Globus pallidus (tissue), 1 donor: ENCODE data around the gene TCOF1.
A peak's percentile ranks its signal among the peaks of the same experiment; 100 is the strongest.
"Not testable (repeated sequence)": the region's sequence is repeated elsewhere in the genome, so short reads cannot be mapped to it uniquely, and the experiment has no call there.

Experiments
- DNase-seq: peaks from one replicate; pipeline ENCODE4 v3.0.0-alpha.2; 2015; ENCODE audit warnings: low spot score

The TCOF1 gene

DNA sequence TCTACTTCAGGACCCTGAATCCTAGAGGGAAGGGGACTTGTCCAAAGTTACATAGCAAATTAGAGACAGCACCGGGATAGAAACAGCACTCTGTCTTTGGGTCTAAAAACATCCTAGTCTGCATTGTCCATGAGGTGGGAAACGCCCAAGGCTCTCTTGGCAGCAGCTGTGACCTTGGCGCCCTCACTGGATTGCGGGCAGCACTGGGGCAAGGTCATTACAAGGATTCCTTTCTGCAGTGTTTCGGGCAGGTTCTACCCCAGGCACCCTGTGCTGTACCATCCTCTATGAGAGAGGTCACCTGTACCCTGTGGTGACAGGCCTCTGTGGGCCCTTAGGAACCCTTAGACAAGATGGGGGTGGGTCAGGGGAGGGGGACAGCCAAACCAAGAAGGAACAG is 46.6 kb downstream of the TCOF1 start:
- no peak for DNase-seq

GRCh38 chr5:150404535-150404934 is 47.0 kb downstream of the TCOF1 start:
- DNase-seq, result no peak

GRCh38 chr5:150404941-150405816 is 47.7 kb downstream of the TCOF1 start:
- DNase-seq, result no peak

- DNase-seq, result no peak
These were observed 48.7 kb downstream of the TCOF1 start for GRCh38 chr5:150406103-150406722.

GRCh38 chr5:150406723-150407095 is 49.2 kb downstream of the TCOF1 start:
- no peak for DNase-seq

- DNase-seq, result no peak
These were observed 49.7 kb downstream of the TCOF1 start for GRCh38 chr5:150407096-150407720.

- no peak for DNase-seq
These were observed 50.9 kb downstream of the TCOF1 start for GRCh38 chr5:150408231-150408943.

DNA sequence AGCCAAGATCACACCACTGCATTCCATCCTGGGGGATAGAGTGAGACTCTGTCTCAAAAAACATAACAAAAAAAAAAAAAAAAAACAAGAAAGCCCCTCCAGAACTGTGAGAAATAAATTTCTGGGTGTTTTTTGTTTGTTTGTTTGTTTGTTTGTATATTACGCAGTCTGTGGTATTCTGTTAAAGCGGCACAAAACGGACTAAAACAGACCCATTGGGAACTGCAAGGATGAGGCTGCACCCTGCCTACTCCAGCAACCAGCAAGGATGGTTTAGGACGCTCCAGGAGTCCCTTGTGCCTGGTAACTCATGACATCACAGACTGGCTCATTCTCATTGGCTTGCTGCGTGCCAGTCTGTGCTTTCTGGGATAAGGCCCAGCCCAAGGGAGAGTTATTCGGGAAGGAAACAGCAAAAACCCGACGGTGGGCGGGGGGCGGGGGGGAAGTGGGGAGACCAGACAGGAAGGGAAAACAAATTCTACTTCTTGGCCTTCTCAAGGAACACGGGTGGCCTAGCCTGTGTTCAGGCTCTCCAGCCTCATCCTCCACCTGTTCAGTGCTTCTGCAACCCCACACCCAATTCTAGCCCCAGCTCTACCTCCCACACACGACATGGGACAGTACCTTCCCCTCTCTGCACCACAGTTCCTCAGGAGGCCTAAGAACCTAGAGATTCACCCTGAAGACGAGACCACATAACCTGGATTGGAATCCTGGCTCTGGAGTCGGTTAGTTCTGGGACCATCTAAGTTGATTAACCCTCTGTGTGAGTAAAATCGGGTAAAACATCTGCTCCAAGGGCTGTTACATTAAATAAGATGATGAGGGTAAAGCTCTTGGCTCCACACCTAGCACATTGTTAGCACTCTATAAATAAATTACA is 52.4 kb downstream of the TCOF1 start:
- DNase-seq, result peak; percentile 95

- DNase-seq, result peak; percentile 90
These were observed 53.2 kb downstream of the TCOF1 start for GRCh38 chr5:150410524-150411244.

GRCh38 chr5:150411245-150411979 is 53.9 kb downstream of the TCOF1 start:
- DNase-seq, result peak; percentile 43

GRCh38 chr5:150412319-150413175 is 55.0 kb downstream of the TCOF1 start, which contains the start of gene CD74:
Gene CD74, minus strand, starts transcription at chr5:150412910. Its CDS starts 161 bp downstream, at chr5:150412749.
- DNase-seq, result peak; percentile 84

DNA sequence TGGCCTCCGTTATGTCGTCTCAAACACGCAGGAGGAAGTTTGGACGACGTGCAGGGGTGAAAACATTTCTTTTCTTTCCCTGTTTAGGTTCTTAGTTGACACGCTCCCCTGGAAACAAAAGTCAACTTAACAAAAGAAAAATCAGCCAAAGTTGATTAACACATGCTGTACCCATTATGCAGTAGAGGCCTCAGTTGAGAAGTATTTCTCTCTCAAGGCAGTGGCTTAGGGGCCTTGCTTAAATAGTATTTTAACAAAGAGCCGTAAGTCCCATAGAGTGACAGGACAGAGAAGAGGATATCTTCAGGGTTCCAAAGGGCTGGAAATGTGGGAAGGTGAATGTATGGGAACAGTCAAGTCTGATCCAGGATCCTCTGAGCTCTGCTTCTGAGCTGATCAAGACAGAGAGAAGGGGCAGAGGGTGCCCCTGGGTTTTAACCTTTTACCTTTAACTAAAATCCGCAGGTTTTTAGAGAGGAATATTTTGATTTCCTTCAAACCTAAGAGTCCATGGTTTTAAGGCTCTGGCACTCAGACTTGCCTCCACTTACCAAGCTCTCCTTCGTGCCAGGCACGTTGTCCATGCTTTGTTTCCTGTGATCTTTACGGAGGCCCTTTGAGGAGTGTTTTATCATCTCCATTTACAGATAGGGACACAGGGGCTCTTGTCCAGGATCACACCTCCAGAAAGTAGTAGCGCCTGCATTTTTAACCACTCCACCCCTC is 55.8 kb downstream of the TCOF1 start:
- DNase-seq, result no peak

- DNase-seq, result not testable (repeated sequence)
These were observed 56.6 kb downstream of the TCOF1 start for GRCh38 chr5:150413902-150414790.

- no peak for DNase-seq
These were observed 62.3 kb downstream of the TCOF1 start for GRCh38 chr5:150419630-150420270.

- DNase-seq, result no peak
These were observed 64.6 kb downstream of the TCOF1 start for GRCh38 chr5:150422075-150422474.

- no peak for DNase-seq
These were observed 65.3 kb downstream of the TCOF1 start for GRCh38 chr5:150422758-150423157.

DNA sequence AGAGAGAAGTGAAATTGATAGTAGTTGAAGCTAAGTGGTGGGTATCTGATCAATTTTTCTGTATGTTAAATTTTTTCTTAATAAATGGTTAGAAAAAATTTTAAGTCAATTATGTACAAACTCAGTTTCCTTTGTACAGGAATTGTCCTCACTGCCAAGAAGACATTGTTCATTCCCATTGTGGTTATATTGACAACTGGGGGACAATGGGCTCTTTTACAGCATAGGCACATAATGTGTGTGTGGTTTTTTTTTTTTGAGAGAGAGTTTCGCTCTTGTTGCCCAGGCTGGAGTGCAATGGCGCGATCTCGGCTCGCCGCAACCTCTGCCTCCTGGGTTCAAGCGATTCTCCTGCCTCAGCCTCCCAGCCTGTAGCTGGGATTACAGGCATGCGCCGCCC is 68.7 kb downstream of the TCOF1 start:
- DNase-seq, result peak; percentile 89
